Glutamatergic neuron (in vitro differentiated cells): ENCODE data around the gene PECR. TPM values are rescaled to one million over a fixed set of nuclear protein-coding genes. Genes with fewer than 3 reads are reported as not detected.
"Not testable (repeated sequence)": the region's sequence is repeated elsewhere in the genome, so short reads cannot be mapped to it uniquely, and the experiment has no call there.

Source experiments
- DNase-seq: peaks from one replicate; pipeline ENCODE4 v3.0.0; 2022
- H3K27ac Mint-ChIP-seq: one replicate; pipeline ENCODE4 v1.8.0; 2020; ENCODE audit warnings: mild to moderate bottlenecking, mixed read lengths, inconsistent platforms; ENCODE audit not compliant: unreplicated experiment
- H3K27me3 Mint-ChIP-seq: one replicate; pipeline ENCODE4 v1.8.0; 2020; ENCODE audit warnings: mild to moderate bottlenecking, moderate library complexity, mixed read lengths, inconsistent platforms; ENCODE audit not compliant: unreplicated experiment
- H3K36me3 Mint-ChIP-seq: one replicate; pipeline ENCODE4 v1.8.0; 2020; ENCODE audit warnings: mild to moderate bottlenecking, mixed read lengths, inconsistent platforms; ENCODE audit not compliant: unreplicated experiment
- H3K4me1 Mint-ChIP-seq: one replicate; pipeline ENCODE4 v1.8.0; 2020; ENCODE audit warnings: mild to moderate bottlenecking, low read depth, mixed read lengths, inconsistent platforms; ENCODE audit not compliant: unreplicated experiment
- H3K4me3 Mint-ChIP-seq: one replicate; pipeline ENCODE4 v1.8.0; 2020; ENCODE audit warnings: mild to moderate bottlenecking, mixed read lengths, inconsistent platforms; ENCODE audit not compliant: unreplicated experiment
- H3K9me3 Mint-ChIP-seq: one replicate; pipeline ENCODE4 v1.8.0; 2020; ENCODE audit warnings: mild to moderate bottlenecking, moderate library complexity, mixed read lengths, inconsistent platforms; ENCODE audit not compliant: unreplicated experiment
- total RNA-seq: library from RNA; stranded (reverse); fragmentation: NEBNext Ultra II Directional; extraction: Animal tissue kit (Norgen Biotek cat#: 25700); gene quantifications from one replicate; pipeline ENCODE4 v1.2.1, GENCODE V29; 2021; ENCODE audit not compliant: unreplicated experiment
- TF ChIP-seq, protein P1 (sequence below): fragments of 200-600 bp; sonication (generic); IDR thresholded peaks from one replicate; pipeline ENCODE4 v1.5.0; 2021; ENCODE audit not compliant: partially characterized antibody, unreplicated experiment

PECR gene
- total RNA-seq, 1 donor from 2014 or later, result 33.0 TPM

DNA sequence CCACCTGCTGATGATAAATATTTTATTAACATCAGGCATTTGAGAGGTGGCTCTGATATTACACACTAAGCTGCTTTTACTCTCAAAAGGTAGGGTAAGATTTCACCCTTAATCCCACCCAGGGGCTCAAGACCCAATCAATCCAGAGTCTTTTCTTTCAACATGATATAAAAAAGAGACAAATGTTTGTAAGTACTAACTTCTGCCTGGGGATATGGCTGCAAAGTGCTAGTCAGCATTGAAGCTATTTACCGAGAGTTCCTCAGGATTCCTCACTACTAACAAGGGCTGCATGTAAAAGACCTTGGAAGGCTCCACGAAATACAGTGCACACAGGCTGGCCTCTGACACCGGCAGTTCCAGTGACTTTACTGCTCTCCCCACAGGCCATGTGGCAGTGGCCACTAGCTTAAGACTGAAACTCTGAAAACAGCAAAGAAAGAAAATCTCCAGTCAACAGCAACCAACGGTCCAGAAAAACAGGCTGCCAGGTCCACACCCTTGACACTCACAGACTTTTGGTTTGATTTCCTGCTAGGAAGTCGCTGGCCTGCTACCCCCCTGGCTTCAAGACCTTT lies 79.4 kb downstream of the PECR start:
- H3K27ac Mint-ChIP-seq, result no peak overlapping the region
- H3K4me3 Mint-ChIP-seq, result peak overlapping the region; percentile 77
- H3K36me3 Mint-ChIP-seq, result peaks cover 5% of the 10 kb centered on the region
- no peak for DNase-seq
- peaks cover 11% of the 10 kb centered on the region for H3K9me3 Mint-ChIP-seq
- peaks cover 5% of the 10 kb centered on the region for H3K27me3 Mint-ChIP-seq
- TF ChIP-seq, protein P1, sequence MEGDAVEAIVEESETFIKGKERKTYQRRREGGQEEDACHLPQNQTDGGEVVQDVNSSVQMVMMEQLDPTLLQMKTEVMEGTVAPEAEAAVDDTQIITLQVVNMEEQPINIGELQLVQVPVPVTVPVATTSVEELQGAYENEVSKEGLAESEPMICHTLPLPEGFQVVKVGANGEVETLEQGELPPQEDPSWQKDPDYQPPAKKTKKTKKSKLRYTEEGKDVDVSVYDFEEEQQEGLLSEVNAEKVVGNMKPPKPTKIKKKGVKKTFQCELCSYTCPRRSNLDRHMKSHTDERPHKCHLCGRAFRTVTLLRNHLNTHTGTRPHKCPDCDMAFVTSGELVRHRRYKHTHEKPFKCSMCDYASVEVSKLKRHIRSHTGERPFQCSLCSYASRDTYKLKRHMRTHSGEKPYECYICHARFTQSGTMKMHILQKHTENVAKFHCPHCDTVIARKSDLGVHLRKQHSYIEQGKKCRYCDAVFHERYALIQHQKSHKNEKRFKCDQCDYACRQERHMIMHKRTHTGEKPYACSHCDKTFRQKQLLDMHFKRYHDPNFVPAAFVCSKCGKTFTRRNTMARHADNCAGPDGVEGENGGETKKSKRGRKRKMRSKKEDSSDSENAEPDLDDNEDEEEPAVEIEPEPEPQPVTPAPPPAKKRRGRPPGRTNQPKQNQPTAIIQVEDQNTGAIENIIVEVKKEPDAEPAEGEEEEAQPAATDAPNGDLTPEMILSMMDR, result no peak
- H3K4me1 Mint-ChIP-seq, result peaks cover 48% of the 10 kb centered on the region

DNA sequence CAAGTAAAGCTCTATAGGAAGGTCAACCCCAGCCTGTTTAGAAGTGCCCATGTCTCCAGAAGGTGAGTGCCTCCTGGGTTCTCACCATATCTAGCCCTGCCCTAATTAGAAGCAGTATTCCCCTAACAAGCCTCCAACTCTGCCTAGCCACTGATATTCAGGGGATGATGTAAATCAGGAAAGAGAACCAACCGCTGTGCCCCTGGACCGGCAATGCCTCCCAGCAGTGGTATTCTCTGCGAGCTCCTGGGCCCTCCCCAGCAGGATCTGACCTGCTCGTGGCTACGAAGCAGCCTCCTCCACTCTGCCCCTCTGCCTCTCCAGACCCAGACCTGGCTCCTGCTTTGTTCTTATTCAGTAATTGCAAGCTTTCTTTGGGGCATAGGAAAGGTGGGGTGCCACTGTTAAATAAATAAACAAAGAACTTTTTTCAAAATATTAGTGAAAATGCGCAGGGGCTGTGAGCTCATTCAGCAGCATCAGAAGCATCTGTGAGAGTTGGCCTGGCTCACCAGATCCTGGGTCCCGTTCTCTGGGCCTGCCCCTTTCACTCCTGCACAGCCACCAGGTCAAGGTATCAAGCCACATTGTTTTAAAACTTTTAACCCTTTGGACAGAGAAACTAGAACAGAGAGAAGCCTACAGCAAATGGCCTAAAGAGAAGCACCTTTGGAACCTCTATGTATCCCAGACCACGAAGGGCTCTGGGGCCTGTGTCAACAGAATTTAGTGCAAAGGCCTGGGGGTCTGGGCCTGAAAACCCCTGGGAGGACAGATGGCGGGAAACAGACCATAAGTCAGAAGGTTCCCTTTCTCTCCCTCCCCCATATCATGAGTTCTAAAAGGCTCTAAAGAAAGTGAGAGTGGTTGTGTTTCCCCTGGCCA lies 80.2 kb downstream of the PECR start:
- TF ChIP-seq, protein P1, result no peak
- peak overlapping the region; percentile 77 for H3K4me3 Mint-ChIP-seq
- DNase-seq, result peak; percentile 70
- peaks cover 41% of the 10 kb centered on the region for H3K4me1 Mint-ChIP-seq
- H3K27ac Mint-ChIP-seq, result no peak overlapping the region
- H3K9me3 Mint-ChIP-seq, result peaks cover 11% of the 10 kb centered on the region
- peaks cover 8% of the 10 kb centered on the region for H3K36me3 Mint-ChIP-seq
- peaks cover 5% of the 10 kb centered on the region for H3K27me3 Mint-ChIP-seq

DNA sequence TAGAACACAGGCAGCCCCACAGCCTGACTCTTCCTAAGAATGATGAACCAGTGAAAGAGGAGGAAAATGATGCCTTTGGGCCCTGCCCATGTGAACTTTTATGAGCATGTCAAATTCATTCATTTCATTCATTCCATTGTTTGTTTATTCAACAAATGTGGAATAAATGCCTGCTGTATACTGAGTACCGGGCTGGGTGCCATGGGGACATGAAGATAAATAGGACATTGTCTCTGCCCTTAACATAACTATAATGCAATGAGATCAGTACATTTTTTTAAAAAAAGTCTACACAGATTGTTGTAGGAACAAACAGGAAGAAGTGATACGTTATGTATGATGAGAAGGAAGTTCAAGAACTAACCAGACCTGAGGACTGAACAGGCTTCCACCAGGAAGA lies 83.0 kb downstream of the PECR start:
- DNase-seq, result no peak
- Mint-ChIP-seq H3K27me3 (peaks cover 5% of the 10 kb centered on the region), H3K36me3 (peaks cover 11% of the 10 kb centered on the region), H3K27ac (no peak overlapping the region), H3K4me1 (peaks cover 37% of the 10 kb centered on the region), H3K4me3 (no peak overlapping the region), H3K9me3 (peaks cover 5% of the 10 kb centered on the region)
- TF ChIP-seq, protein P1, result no peak

DNA sequence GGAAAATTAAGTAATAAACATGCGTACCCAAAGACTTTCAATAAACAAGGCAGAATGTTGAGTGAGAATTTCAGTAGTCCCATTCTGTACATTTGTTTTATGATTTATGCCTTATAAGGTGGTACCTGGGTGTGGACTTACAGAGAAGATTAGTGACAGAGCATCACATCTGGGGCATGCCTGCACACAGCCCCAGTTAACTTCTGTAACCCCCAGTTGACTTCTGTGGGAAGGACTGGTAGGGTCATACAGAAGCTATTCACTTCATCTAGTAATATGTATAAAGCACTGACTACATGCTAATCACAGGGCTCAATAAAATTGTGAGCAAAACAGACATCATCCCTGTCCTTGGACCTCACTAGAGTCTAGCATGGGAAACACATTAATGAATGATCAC lies 84.4 kb downstream of the PECR start:
- H3K4me3 Mint-ChIP-seq, result no peak overlapping the region
- TF ChIP-seq, protein P1, result no peak
- peaks cover 23% of the 10 kb centered on the region for H3K4me1 Mint-ChIP-seq
- H3K27me3 Mint-ChIP-seq, result peaks cover 3% of the 10 kb centered on the region
- H3K27ac Mint-ChIP-seq, result no peak overlapping the region
- peaks cover 25% of the 10 kb centered on the region for H3K36me3 Mint-ChIP-seq
- H3K9me3 Mint-ChIP-seq, result peaks cover 3% of the 10 kb centered on the region
- no peak for DNase-seq

DNA sequence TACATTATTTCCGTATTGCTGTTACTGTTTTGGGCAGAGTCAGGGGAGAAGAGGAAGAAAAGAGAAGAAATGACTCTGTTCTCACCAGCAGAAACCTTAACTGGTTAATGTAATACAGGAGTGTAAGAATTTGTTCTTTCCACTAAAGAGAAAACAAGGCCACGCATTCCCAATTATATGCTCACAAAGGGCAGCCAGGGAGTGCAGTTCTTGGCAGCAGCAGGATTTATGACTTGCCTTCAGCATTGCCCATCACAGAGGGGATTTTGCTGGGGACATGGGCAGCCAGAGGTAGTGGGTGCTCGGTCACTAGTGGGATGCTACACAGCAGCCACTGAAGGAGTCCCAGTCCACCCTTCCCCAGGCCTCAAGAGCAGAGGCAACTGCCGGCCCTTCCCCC lies 86.7 kb downstream of the PECR start:
- Mint-ChIP-seq H3K27me3 (peaks cover 2% of the 10 kb centered on the region), H3K27ac (peak overlapping the region; percentile 45), H3K36me3 (peaks cover 48% of the 10 kb centered on the region), H3K4me1 (peaks cover 20% of the 10 kb centered on the region), H3K9me3 (peaks cover 15% of the 10 kb centered on the region), H3K4me3 (no peak overlapping the region)
- TF ChIP-seq, protein P1, result no peak
- no peak for DNase-seq

DNA sequence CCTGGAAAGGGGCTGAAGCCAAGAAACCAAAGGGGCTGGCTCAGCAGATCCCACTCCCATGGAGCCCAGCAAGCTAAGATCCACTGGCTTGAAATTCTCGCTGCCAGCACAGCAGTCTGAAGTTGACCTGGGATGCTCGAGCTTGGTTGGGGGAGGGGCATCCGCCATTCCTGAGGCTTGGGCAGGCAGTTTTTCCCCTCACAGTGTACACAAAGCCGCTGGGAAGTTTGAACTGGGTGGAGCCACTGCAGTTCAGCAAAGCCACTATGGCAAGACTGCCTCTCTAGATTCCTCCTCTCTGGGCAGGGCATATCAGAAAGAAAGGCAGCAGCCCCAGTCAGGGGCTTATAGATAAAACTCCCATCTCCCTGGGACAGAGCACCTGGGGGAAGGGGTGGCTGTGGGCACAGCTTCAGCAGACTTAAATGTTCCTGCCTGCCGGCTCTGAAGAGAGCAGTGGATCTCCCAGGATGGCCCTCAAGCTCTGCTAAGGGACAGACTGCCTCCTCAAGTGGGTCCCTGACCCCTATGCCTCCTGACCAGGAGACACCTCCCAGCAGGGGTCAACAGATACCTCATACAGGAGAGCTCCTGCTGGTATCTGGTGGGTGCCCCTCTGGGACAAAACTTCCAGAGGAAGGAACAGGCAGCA lies 92.9 kb downstream of the PECR start:
- peaks cover 86% of the 10 kb centered on the region for H3K36me3 Mint-ChIP-seq
- peaks cover 41% of the 10 kb centered on the region for H3K9me3 Mint-ChIP-seq
- not testable (repeated sequence) for H3K27ac Mint-ChIP-seq, DNase-seq, H3K4me3 Mint-ChIP-seq, H3K4me1 Mint-ChIP-seq
- H3K27me3 Mint-ChIP-seq, result peaks cover 13% of the 10 kb centered on the region
